ENCODE measurements around the gene SEC63. TPM values are rescaled to one million over a fixed set of nuclear protein-coding genes. Genes with fewer than 3 reads are reported as not detected.
A peak's percentile ranks its signal among the peaks of the same experiment; 100 is the strongest.

The SEC63 gene
- total RNA-seq, 1 experiment from 2014 or later, result 97.6 TPM

- no peak for TF ChIP-seq USF2 (CRISPR knock-in tag; IDR thresholded peaks at IDR 0.05)
- no peak for TF ChIP-seq TEAD1 (CRISPR knock-in tag; IDR thresholded peaks at IDR 0.05)
- TF ChIP-seq, protein P1, sequence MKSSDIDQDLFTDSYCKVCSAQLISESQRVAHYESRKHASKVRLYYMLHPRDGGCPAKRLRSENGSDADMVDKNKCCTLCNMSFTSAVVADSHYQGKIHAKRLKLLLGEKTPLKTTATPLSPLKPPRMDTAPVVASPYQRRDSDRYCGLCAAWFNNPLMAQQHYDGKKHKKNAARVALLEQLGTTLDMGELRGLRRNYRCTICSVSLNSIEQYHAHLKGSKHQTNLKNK (CRISPR knock-in tag; IDR thresholded peaks at IDR 0.05), result no peak
- DNase-seq (ENCODE audit: low spot score) (no peak), ATAC-seq (peak; percentile 40)
- ChIA-PET CTCF (interaction anchor here (0.7 to 1.8 kb wide), 4 partner anchors 16 to 1196 kb away, joined by 3 to 8 read pairs (median 3); no protein-coding TSS in a partner anchor), POLR2A (no interaction called here)
- Mint-ChIP-seq H3K27me3 (ENCODE audit: low read depth) (no peaks in the 10 kb centered on the region), H3K9me3 (peaks cover 8% of the 10 kb centered on the region), H3K27ac (no peak overlapping the region), H3K4me1 (peaks cover 35% of the 10 kb centered on the region), H3K36me3 (peaks cover 3% of the 10 kb centered on the region; the same call in 1 of the 2 replicates), H3K4me3 (no peak overlapping the region)
Measured at GRCh38 chr6:107864226-107865127, 93.5 kb downstream of the SEC63 start.

DNA sequence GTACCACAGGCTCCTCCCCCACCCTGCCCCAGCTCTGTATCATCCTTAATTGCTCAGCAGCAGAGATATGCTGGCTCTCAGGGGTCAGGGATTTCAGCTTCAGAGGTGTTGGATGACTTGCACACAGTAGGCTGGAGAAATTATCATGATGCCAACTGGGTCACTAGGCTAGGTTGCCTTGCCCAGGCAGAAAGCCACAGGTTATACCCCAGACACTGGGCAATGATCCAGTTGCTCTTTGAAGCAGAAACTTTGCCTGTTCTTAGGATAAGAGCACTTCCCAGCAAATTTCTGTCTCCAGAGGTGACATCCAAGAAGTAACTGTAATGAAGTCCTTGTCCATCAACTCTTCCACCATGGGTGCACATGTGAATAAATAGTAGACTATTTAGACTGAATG lies 95.6 kb downstream of the SEC63 start:
- peaks cover 3% of the 10 kb centered on the region; the same call in 1 of the 2 replicates for H3K36me3 Mint-ChIP-seq
- H3K4me1 Mint-ChIP-seq, result peaks cover 33% of the 10 kb centered on the region
- ChIA-PET POLR2A (no interaction called here), CTCF (no interaction called here)
- DNase-seq (ENCODE audit: low spot score) (no peak), ATAC-seq (no peak)
- no peaks in the 10 kb centered on the region for H3K27me3 Mint-ChIP-seq (ENCODE audit: low read depth)
- no peak overlapping the region for H3K4me3 Mint-ChIP-seq
- TF ChIP-seq ZNF263 (CRISPR knock-in tag; IDR thresholded peaks at IDR 0.05; ENCODE audit: low read depth), result no peak
- TF ChIP-seq ATF3 (CRISPR knock-in tag; conservative IDR thresholded peaks at IDR 0.05), result no peak
- TF ChIP-seq SMAD3 (CRISPR knock-in tag; IDR thresholded peaks at IDR 0.05; ENCODE audit: borderline replicate concordance), result no peak
- no peak for TF ChIP-seq ZNF232 (CRISPR knock-in tag; IDR thresholded peaks at IDR 0.05)
- no peak for TF ChIP-seq FOXP4 (CRISPR knock-in tag; IDR thresholded peaks at IDR 0.05)
- no peak for TF ChIP-seq ZNF423 (CRISPR knock-in tag; IDR thresholded peaks at IDR 0.05)
- no peak for TF ChIP-seq CDX4 (CRISPR knock-in tag; IDR thresholded peaks at IDR 0.05; ENCODE audit: borderline replicate concordance)
- no peak for TF ChIP-seq AR (CRISPR knock-in tag; IDR thresholded peaks at IDR 0.05)
- TF ChIP-seq TP53 (CRISPR knock-in tag; IDR thresholded peaks at IDR 0.05), result no peak
- no peak for TF ChIP-seq GTF2I (CRISPR knock-in tag; conservative IDR thresholded peaks at IDR 0.05)
- no peak for TF ChIP-seq ZNF396 (CRISPR knock-in tag; IDR thresholded peaks at IDR 0.05; ENCODE audit: borderline replicate concordance)
- no peak for TF ChIP-seq RORB (CRISPR knock-in tag; IDR thresholded peaks at IDR 0.05)
- TF ChIP-seq MXD4 (CRISPR knock-in tag; IDR thresholded peaks at IDR 0.05; ENCODE audit: borderline replicate concordance), result no peak
- TF ChIP-seq ZNF138 (CRISPR knock-in tag; conservative IDR thresholded peaks at IDR 0.05), result no peak
- TF ChIP-seq, protein P2, sequence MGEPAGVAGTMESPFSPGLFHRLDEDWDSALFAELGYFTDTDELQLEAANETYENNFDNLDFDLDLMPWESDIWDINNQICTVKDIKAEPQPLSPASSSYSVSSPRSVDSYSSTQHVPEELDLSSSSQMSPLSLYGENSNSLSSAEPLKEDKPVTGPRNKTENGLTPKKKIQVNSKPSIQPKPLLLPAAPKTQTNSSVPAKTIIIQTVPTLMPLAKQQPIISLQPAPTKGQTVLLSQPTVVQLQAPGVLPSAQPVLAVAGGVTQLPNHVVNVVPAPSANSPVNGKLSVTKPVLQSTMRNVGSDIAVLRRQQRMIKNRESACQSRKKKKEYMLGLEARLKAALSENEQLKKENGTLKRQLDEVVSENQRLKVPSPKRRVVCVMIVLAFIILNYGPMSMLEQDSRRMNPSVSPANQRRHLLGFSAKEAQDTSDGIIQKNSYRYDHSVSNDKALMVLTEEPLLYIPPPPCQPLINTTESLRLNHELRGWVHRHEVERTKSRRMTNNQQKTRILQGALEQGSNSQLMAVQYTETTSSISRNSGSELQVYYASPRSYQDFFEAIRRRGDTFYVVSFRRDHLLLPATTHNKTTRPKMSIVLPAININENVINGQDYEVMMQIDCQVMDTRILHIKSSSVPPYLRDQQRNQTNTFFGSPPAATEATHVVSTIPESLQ (CRISPR knock-in tag; IDR thresholded peaks at IDR 0.05), result no peak
- TF ChIP-seq, protein P3, sequence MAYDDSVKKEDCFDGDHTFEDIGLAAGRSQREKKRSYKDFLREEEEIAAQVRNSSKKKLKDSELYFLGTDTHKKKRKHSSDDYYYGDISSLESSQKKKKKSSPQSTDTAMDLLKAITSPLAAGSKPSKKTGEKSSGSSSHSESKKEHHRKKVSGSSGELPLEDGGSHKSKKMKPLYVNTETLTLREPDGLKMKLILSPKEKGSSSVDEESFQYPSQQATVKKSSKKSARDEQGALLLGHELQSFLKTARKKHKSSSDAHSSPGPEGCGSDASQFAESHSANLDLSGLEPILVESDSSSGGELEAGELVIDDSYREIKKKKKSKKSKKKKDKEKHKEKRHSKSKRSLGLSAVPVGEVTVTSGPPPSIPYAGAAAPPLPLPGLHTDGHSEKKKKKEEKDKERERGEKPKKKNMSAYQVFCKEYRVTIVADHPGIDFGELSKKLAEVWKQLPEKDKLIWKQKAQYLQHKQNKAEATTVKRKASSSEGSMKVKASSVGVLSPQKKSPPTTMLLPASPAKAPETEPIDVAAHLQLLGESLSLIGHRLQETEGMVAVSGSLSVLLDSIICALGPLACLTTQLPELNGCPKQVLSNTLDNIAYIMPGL (CRISPR knock-in tag; IDR thresholded peaks at IDR 0.05), result no peak
- TF ChIP-seq, protein P4, sequence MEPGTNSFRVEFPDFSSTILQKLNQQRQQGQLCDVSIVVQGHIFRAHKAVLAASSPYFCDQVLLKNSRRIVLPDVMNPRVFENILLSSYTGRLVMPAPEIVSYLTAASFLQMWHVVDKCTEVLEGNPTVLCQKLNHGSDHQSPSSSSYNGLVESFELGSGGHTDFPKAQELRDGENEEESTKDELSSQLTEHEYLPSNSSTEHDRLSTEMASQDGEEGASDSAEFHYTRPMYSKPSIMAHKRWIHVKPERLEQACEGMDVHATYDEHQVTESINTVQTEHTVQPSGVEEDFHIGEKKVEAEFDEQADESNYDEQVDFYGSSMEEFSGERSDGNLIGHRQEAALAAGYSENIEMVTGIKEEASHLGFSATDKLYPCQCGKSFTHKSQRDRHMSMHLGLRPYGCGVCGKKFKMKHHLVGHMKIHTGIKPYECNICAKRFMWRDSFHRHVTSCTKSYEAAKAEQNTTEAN (CRISPR knock-in tag; IDR thresholded peaks at IDR 0.05), result no peak
- H3K27ac Mint-ChIP-seq, result no peak overlapping the region
- peaks cover 8% of the 10 kb centered on the region for H3K9me3 Mint-ChIP-seq
